Measurements from ENCODE around the gene ABCG5.

The ABCG5 gene
- long read RNA-seq, result 0 reads

- DNase-seq (ENCODE audit: low read depth in 1 of 2, low spot score in 1 of 2), result no peak
- TF ChIP-seq REST (IDR thresholded peaks at IDR 0.05; ENCODE audit: insufficient replicate concordance, low read depth) (no peak), CTCF (IDR thresholded peaks at IDR 0.05; ENCODE audit: insufficient read depth, low read length) (no peak), POLR2AphosphoS5 (IDR thresholded peaks at IDR 0.05; ENCODE audit: low read depth) (no peak), SPI1 (IDR thresholded peaks at IDR 0.05; ENCODE audit: borderline replicate concordance, low read depth) (no peak), GABPA (IDR thresholded peaks at IDR 0.05; ENCODE audit: low read depth) (no peak)
- Histone ChIP-seq H3K4me3 (replicated peaks; ENCODE audit: insufficient read depth, low read length) (no peak within 1 kb of the TSS), H3K27me3 (ENCODE audit: insufficient read depth, poor library complexity, severe bottlenecking) (no peaks in the 10 kb centered on the region), H3K27ac (replicated peaks) (no peak within 1 kb of the TSS)
These were observed at the start of gene ABCG5, which contains the start of gene ABCG8 for GRCh38 chr2:43838560-43839267. Gene ABCG5, minus strand, starts transcription at chr2:43838839. Its CDS starts 160 bp downstream, at chr2:43838679. Gene ABCG8, plus strand, starts transcription at chr2:43838971. Its CDS starts 83 bp downstream, at chr2:43839054.

GRCh38 chr2:43887176-43887575 lies 48.5 kb upstream of the ABCG5 start:
- peak in 1 of 2 experiments; percentile 39 for DNase-seq (ENCODE audit: low read depth in 1 of 2, low spot score in 1 of 2)
- H3K27me3 ChIP-seq (ENCODE audit: insufficient read depth, poor library complexity, severe bottlenecking), result no peaks in the 10 kb centered on the region
- TF ChIP-seq GABPA (IDR thresholded peaks at IDR 0.05; ENCODE audit: low read depth) (no peak), CTCF (IDR thresholded peaks at IDR 0.05; ENCODE audit: insufficient read depth, low read length) (no peak), SPI1 (IDR thresholded peaks at IDR 0.05; ENCODE audit: borderline replicate concordance, low read depth) (no peak), REST (IDR thresholded peaks at IDR 0.05; ENCODE audit: insufficient replicate concordance, low read depth) (no peak), POLR2AphosphoS5 (IDR thresholded peaks at IDR 0.05; ENCODE audit: low read depth) (no peak; the same call in 1 of the 2 replicates)

GRCh38 chr2:43885132-43885632 lies 46.5 kb upstream of the ABCG5 start:
- no peak overlapping the region for H3K4me3 ChIP-seq (replicated peaks; ENCODE audit: insufficient read depth, low read length)
- H3K27me3 ChIP-seq (ENCODE audit: insufficient read depth, poor library complexity, severe bottlenecking), result no peaks in the 10 kb centered on the region
- no peak for TF ChIP-seq CTCF (IDR thresholded peaks at IDR 0.05; ENCODE audit: insufficient read depth, low read length)
- 0 out of 2 replicates have a peak, but pooled peaks have one; percentile 22 for TF ChIP-seq POLR2AphosphoS5 (IDR thresholded peaks at IDR 0.05; ENCODE audit: low read depth)
- DNase-seq (ENCODE audit: low read depth in 1 of 2, low spot score in 1 of 2), result no peak
- H3K27ac ChIP-seq (replicated peaks), result no peak overlapping the region

More at GRCh38 chr2:43887176-43887575, 48.5 kb upstream of the ABCG5 start:
- H3K4me3 ChIP-seq (replicated peaks; ENCODE audit: insufficient read depth, low read length), result no peak overlapping the region
- H3K27ac ChIP-seq (replicated peaks), result no peak overlapping the region

Data from HL-60 (cell line).